GM19099 (cell line): ENCODE measurements around the gene DNPH1.

ENCODE experiments used
- POLR2A ChIP-seq: IDR thresholded peaks from 3 replicates; pipeline ENCODE4 v1.6.1; 2011; ENCODE audit warnings: low read depth; ENCODE audit not compliant: insufficient read length; ENCODE audit errors: extremely low read depth

The DNPH1 gene

GRCh38 chr6:43269273-43270007, 40.2 kb upstream of the DNPH1 start:
- TF ChIP-seq POLR2A: no peak

- TF ChIP-seq POLR2A: no peak
Observed at GRCh38 chr6:43268782-43269272, 39.5 kb upstream of the DNPH1 start.

GRCh38 chr6:43268355-43268700, 39.0 kb upstream of the DNPH1 start:
- no peak for TF ChIP-seq POLR2A

GRCh38 chr6:43267619-43268354, 38.5 kb upstream of the DNPH1 start:
- TF ChIP-seq POLR2A: no peak

- no peak for TF ChIP-seq POLR2A
Observed at GRCh38 chr6:43265564-43265963, 36.3 kb upstream of the DNPH1 start.

GRCh38 chr6:43264599-43265145, 35.4 kb upstream of the DNPH1 start:
- no peak for TF ChIP-seq POLR2A

- TF ChIP-seq POLR2A: no peak
Observed at GRCh38 chr6:43263314-43264178, 34.3 kb upstream of the DNPH1 start.

GRCh38 chr6:43262780-43263313, 33.6 kb upstream of the DNPH1 start:
- no peak for TF ChIP-seq POLR2A

- TF ChIP-seq POLR2A: no peak
Observed at GRCh38 chr6:43262000-43262779, 32.9 kb upstream of the DNPH1 start.

GRCh38 chr6:43261198-43261597, 31.9 kb upstream of the DNPH1 start:
- no peak for TF ChIP-seq POLR2A

GRCh38 chr6:43260791-43261190, 31.5 kb upstream of the DNPH1 start:
- TF ChIP-seq POLR2A: no peak

GRCh38 chr6:43258807-43259686, 29.8 kb upstream of the DNPH1 start:
- no peak for TF ChIP-seq POLR2A

- no peak for TF ChIP-seq POLR2A
Observed at GRCh38 chr6:43258180-43258579, 28.9 kb upstream of the DNPH1 start.
